Measurements from ENCODE around the gene CUX1.
"Not testable (repeated sequence)": the region's sequence is repeated elsewhere in the genome, so short reads cannot be mapped to it uniquely, and the experiment has no call there.

The CUX1 gene

GRCh38 chr7:102326157-102326889 lies 508.9 kb downstream of the CUX1 start:
- H3K9me2 ChIP-seq (replicated peaks; ENCODE audit: insufficient read depth, low read length), result no peaks in the 10 kb centered on the region
- H3K4me3 ChIP-seq (ENCODE audit: low read length), result no peak overlapping the region
- no peak for TF ChIP-seq EZH2phosphoT487 (IDR thresholded peaks at IDR 0.05; ENCODE audit: low read length)
- TF ChIP-seq CTCF (IDR thresholded peaks at IDR 0.05; ENCODE audit: low read length), result no peak
- TF ChIP-seq EZH2 (optimal IDR thresholded peaks at IDR 0.05; ENCODE audit: low read depth, low read length), result no peak
- no peak overlapping the region for H3K27ac ChIP-seq (ENCODE audit: low read length)
- H3K4me2 ChIP-seq (ENCODE audit: low read depth, low read length), result no peak overlapping the region
- H3K9ac ChIP-seq (ENCODE audit: low read length), result no peak overlapping the region
- H3K36me3 ChIP-seq (replicated peaks; ENCODE audit: insufficient read depth, low read length), result no peaks in the 10 kb centered on the region
- no peaks in the 10 kb centered on the region for H3K27me3 ChIP-seq (replicated peaks; ENCODE audit: insufficient read depth, low read length)
- H3F3A ChIP-seq (ENCODE audit: insufficient read depth, low read length), result 0 out of 2 replicates have a peak, but pooled peaks cover 9% of the 10 kb centered on the region
- no peaks in the 10 kb centered on the region for H3K9me3 ChIP-seq (replicated peaks; ENCODE audit: insufficient read depth, low read length)
- H3K79me2 ChIP-seq (ENCODE audit: low read length), result no peaks in the 10 kb centered on the region
- H2AFZ ChIP-seq (ENCODE audit: low read length), result no peak overlapping the region
- H3K4me1 ChIP-seq (ENCODE audit: low read length), result no peaks in the 10 kb centered on the region
- no peaks in the 10 kb centered on the region for H4K20me1 ChIP-seq (ENCODE audit: insufficient read depth, low read length)
- DNase-seq, result no peak

- not testable (repeated sequence) for H3F3A ChIP-seq (ENCODE audit: insufficient read depth, low read length)
Measured at GRCh38 chr7:102327183-102327582, 509.8 kb downstream of the CUX1 start.

GRCh38 chr7:102328863-102329262 lies 511.4 kb downstream of the CUX1 start:
- H3K27ac ChIP-seq (ENCODE audit: low read length); H3K4me1 ChIP-seq (ENCODE audit: low read length); H3K9me3 ChIP-seq (replicated peaks; ENCODE audit: insufficient read depth, low read length); H2AFZ ChIP-seq (ENCODE audit: low read length); H3K79me2 ChIP-seq (ENCODE audit: low read length); H3K4me3 ChIP-seq (ENCODE audit: low read length); H3K36me3 ChIP-seq (replicated peaks; ENCODE audit: insufficient read depth, low read length); H3K9me2 ChIP-seq (replicated peaks; ENCODE audit: insufficient read depth, low read length); H3K27me3 ChIP-seq (replicated peaks; ENCODE audit: insufficient read depth, low read length); H3K4me2 ChIP-seq (ENCODE audit: low read depth, low read length); H3K9ac ChIP-seq (ENCODE audit: low read length); H3F3A ChIP-seq (ENCODE audit: insufficient read depth, low read length); H4K20me1 ChIP-seq (ENCODE audit: insufficient read depth, low read length); DNase-seq: not testable (repeated sequence)

More at GRCh38 chr7:102327183-102327582, 509.8 kb downstream of the CUX1 start:
- H3K79me2 ChIP-seq (ENCODE audit: low read length); H3K9me2 ChIP-seq (replicated peaks; ENCODE audit: insufficient read depth, low read length); H3K36me3 ChIP-seq (replicated peaks; ENCODE audit: insufficient read depth, low read length); H3K9ac ChIP-seq (ENCODE audit: low read length); H3K4me2 ChIP-seq (ENCODE audit: low read depth, low read length); H3K4me1 ChIP-seq (ENCODE audit: low read length); H3K27ac ChIP-seq (ENCODE audit: low read length); H3K4me3 ChIP-seq (ENCODE audit: low read length); H3K9me3 ChIP-seq (replicated peaks; ENCODE audit: insufficient read depth, low read length); DNase-seq; H3K27me3 ChIP-seq (replicated peaks; ENCODE audit: insufficient read depth, low read length); H4K20me1 ChIP-seq (ENCODE audit: insufficient read depth, low read length); H2AFZ ChIP-seq (ENCODE audit: low read length): not testable (repeated sequence)

- H3K27ac ChIP-seq (ENCODE audit: low read length); H3K4me1 ChIP-seq (ENCODE audit: low read length); H3K9me2 ChIP-seq (replicated peaks; ENCODE audit: insufficient read depth, low read length); H3K79me2 ChIP-seq (ENCODE audit: low read length); H2AFZ ChIP-seq (ENCODE audit: low read length); H4K20me1 ChIP-seq (ENCODE audit: insufficient read depth, low read length); DNase-seq; H3K4me3 ChIP-seq (ENCODE audit: low read length); H3K4me2 ChIP-seq (ENCODE audit: low read depth, low read length); H3K27me3 ChIP-seq (replicated peaks; ENCODE audit: insufficient read depth, low read length); H3K36me3 ChIP-seq (replicated peaks; ENCODE audit: insufficient read depth, low read length); H3F3A ChIP-seq (ENCODE audit: insufficient read depth, low read length); H3K9ac ChIP-seq (ENCODE audit: low read length); H3K9me3 ChIP-seq (replicated peaks; ENCODE audit: insufficient read depth, low read length): not testable (repeated sequence)
Measured at GRCh38 chr7:102329366-102329765, 511.9 kb downstream of the CUX1 start.

GRCh38 chr7:102330666-102331460 lies 513.4 kb downstream of the CUX1 start:
- not testable (repeated sequence) for H3K36me3 ChIP-seq (replicated peaks; ENCODE audit: insufficient read depth, low read length); H3K4me2 ChIP-seq (ENCODE audit: low read depth, low read length); H3K27me3 ChIP-seq (replicated peaks; ENCODE audit: insufficient read depth, low read length); H3K79me2 ChIP-seq (ENCODE audit: low read length); H3F3A ChIP-seq (ENCODE audit: insufficient read depth, low read length); H2AFZ ChIP-seq (ENCODE audit: low read length); H3K9me2 ChIP-seq (replicated peaks; ENCODE audit: insufficient read depth, low read length); H3K4me3 ChIP-seq (ENCODE audit: low read length); H3K27ac ChIP-seq (ENCODE audit: low read length); DNase-seq; H3K9me3 ChIP-seq (replicated peaks; ENCODE audit: insufficient read depth, low read length); H4K20me1 ChIP-seq (ENCODE audit: insufficient read depth, low read length); H3K9ac ChIP-seq (ENCODE audit: low read length); H3K4me1 ChIP-seq (ENCODE audit: low read length)

All from MM.1S (cell line).